MM.1S (cell line): ENCODE results near the gene FAM124A.

ENCODE experiments used
- EZH2 ChIP-seq: fragments of 300-600 bp; sonication (generic); optimal IDR thresholded peaks from 2 replicates; pipeline ENCODE3; 2017; ENCODE audit warnings: low read depth, mild to moderate bottlenecking, antibody characterized with exemption, low read length, mixed read lengths
- TF ChIP-seq, protein P1 (sequence below): fragments of 300-600 bp; sonication (generic); IDR thresholded peaks from 2 replicates; pipeline ENCODE4 v1.5.1; 2016; ENCODE audit warnings: antibody characterized with exemption, low read length, mixed read lengths

DNA sequence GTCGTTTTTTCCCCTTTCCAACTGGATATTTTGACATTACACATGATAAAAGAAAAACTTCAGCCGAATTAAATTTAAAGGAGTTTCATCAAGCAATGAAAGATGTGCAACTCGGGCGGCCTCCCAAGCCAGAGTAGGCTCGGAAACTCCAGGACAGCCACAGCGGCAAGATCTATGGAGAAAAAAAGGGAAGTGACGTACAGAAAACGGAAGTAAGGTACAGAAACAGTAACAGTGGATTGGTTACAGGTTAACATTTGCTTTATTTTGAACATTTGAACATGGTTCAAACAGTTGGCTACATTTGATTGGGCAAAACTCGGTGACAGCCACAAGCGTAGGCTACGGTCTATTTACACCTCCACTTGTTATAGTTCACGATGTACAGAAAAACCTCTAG is 30.5 kb upstream of the FAM124A start:
- TF ChIP-seq, protein P1, sequence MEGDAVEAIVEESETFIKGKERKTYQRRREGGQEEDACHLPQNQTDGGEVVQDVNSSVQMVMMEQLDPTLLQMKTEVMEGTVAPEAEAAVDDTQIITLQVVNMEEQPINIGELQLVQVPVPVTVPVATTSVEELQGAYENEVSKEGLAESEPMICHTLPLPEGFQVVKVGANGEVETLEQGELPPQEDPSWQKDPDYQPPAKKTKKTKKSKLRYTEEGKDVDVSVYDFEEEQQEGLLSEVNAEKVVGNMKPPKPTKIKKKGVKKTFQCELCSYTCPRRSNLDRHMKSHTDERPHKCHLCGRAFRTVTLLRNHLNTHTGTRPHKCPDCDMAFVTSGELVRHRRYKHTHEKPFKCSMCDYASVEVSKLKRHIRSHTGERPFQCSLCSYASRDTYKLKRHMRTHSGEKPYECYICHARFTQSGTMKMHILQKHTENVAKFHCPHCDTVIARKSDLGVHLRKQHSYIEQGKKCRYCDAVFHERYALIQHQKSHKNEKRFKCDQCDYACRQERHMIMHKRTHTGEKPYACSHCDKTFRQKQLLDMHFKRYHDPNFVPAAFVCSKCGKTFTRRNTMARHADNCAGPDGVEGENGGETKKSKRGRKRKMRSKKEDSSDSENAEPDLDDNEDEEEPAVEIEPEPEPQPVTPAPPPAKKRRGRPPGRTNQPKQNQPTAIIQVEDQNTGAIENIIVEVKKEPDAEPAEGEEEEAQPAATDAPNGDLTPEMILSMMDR: no peak
- no peak for TF ChIP-seq EZH2
